MM.1S (cell line): ENCODE results near the gene PCDHA8.
"Not testable (repeated sequence)": the region's sequence is repeated elsewhere in the genome, so short reads cannot be mapped to it uniquely, and the experiment has no call there.

Experiments
- CTCF ChIP-seq: fragments of 300-600 bp; sonication (generic); IDR thresholded peaks from 2 replicates; pipeline ENCODE4 v1.5.1; 2016; ENCODE audit warnings: antibody characterized with exemption, low read length, mixed read lengths
- EZH2 ChIP-seq: fragments of 300-600 bp; sonication (generic); optimal IDR thresholded peaks from 2 replicates; pipeline ENCODE3; 2017; ENCODE audit warnings: low read depth, mild to moderate bottlenecking, antibody characterized with exemption, low read length, mixed read lengths
- EZH2phosphoT487 ChIP-seq: fragments of 300-600 bp; sonication (generic); IDR thresholded peaks from 2 replicates; pipeline ENCODE4 v1.6.1; 2018; ENCODE audit warnings: antibody characterized with exemption, low read length

- not testable (repeated sequence) for TF ChIP-seq CTCF, EZH2, EZH2phosphoT487
Measured at GRCh38 chr5:140876541-140877261, 35.7 kb downstream of the PCDHA8 start.
